ENCODE results near the gene CAMK1D.
"Not testable (repeated sequence)": the region's sequence is repeated elsewhere in the genome, so short reads cannot be mapped to it uniquely, and the experiment has no call there.

CAMK1D gene

GRCh38 chr10:12720217-12720981 lies 371.1 kb downstream of the CAMK1D start:
- TF ChIP-seq CTCF (IDR thresholded peaks at IDR 0.05; ENCODE audit: low read depth, low read length): no peak
- DNase-seq (ENCODE audit: extremely low read depth, low read depth): peak; percentile 73

- TF ChIP-seq CTCF (IDR thresholded peaks at IDR 0.05; ENCODE audit: low read depth, low read length): no peak
- no peak for DNase-seq (ENCODE audit: extremely low read depth, low read depth)
These were observed 372.0 kb downstream of the CAMK1D start for GRCh38 chr10:12721334-12721733.

- no peak for DNase-seq (ENCODE audit: extremely low read depth, low read depth)
- no peak for TF ChIP-seq CTCF (IDR thresholded peaks at IDR 0.05; ENCODE audit: low read depth, low read length)
These were observed 373.9 kb downstream of the CAMK1D start for GRCh38 chr10:12723220-12723619.

DNA sequence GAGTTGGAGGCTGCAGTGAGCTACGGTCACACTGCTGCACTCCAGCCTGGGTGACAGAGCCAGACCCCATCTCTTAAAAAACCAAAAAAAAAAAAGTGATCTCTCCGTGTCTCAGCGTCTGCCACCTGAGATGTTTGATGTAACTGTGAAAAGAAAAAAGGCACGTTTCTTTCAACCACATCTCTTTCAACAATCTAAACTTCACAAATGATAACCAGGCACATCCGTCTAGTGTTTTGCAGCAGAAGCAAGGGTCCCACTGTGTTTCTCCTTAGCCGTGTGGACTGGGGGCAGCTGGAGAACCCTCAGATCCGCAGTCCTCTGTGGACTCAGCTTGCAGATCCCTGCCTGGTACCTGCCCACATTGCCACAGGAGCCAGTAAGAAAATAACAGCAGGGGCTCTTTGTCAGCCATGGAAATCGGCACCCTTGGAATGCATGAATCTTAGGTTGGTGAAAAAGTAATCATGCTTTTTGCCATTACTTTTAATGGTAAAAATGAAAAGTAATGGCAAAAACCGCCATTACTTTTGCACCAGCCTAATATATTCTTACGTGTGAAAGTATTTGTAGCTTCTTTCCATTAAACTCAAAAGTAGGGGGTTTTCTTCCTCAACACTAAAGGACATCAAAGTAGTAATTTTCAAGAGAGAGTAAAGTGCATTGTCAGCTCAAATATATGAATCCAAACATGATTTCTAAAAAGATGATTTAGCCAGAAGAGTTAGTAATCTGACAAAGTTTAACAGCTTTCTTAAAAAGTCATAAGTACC lies 375.6 kb downstream of the CAMK1D start:
- no peak for TF ChIP-seq CTCF (IDR thresholded peaks at IDR 0.05; ENCODE audit: low read depth, low read length)
- no peak for DNase-seq (ENCODE audit: extremely low read depth, low read depth)

- DNase-seq (ENCODE audit: extremely low read depth, low read depth): not testable (repeated sequence)
These were observed 376.2 kb downstream of the CAMK1D start for GRCh38 chr10:12725580-12725888.

DNA sequence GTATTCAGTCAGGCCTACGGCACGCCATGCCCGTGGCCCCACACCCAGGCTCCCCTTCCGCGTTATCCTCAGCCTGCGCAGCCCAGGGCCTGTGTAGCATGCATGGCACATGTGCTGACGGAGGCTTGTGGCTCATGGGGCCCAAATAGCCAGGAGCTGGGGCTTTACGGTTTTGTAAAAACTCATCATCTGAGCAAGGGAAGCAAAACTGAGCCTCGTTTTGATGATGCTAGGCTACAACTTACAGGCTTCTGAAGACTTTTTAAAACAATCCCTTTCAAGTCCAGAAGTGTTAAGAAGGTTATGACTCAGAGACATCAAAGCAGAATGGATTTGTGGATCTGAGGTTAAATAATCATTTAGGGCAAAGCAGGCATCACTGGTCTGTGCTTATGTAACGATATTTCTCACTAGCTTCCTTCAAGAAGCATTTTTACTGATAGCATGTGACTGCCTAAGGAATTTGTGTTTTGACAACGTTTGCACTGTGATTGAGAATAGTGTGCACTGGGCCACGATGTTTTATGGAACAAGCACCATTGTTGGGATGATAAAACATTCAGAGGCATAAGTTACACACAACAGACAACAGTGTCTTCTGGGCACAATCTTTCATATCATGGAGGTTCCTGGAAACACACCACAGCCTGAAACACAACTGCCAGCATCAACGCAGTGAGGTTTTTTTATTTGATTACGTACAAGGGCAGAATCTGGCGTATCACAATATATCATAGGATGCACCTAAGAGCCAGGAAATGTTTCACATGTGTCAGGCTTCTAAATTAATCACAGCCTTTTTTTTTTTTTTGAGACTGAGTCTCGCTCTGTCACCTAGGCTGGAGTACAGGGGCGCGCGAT lies 377.9 kb downstream of the CAMK1D start:
- TF ChIP-seq CTCF (IDR thresholded peaks at IDR 0.05; ENCODE audit: low read depth, low read length): no peak
- no peak for DNase-seq (ENCODE audit: extremely low read depth, low read depth)

DNA sequence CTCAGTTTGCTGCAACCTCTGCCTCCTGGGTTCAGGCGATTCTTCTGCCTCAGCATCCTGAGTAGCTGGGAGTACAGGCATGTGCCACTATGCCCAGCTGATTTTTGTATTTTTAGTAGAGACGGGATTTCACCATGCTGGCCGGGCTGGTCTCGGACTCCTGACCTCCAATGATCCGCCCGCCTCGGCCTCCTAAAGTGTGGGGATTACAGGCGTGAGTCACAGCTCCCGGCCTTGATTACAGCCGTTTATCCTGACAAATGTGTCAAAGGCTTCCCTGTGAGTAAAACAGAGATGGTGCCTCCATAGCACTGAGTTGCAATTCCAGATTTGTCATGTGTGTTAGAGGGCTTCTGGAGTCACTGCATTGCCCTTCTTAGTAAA lies 378.5 kb downstream of the CAMK1D start:
- TF ChIP-seq CTCF (IDR thresholded peaks at IDR 0.05; ENCODE audit: low read depth, low read length): no peak
- DNase-seq (ENCODE audit: extremely low read depth, low read depth): no peak

Data from AG09319 (cell line).